GM23248 (cell line): ENCODE results near the gene SH3PXD2A.

ENCODE experiments used
- EZH2 ChIP-seq: fragments of 200-600 bp; sonication (generic); IDR thresholded peaks from 2 replicates; pipeline ENCODE4 v1.6.1; 2018; ENCODE audit warnings: antibody characterized with exemption, mild to moderate bottlenecking; ENCODE audit not compliant: insufficient read depth, poor library complexity, severe bottlenecking
- EZH2phosphoT487 ChIP-seq: fragments of 200-600 bp; sonication (generic); IDR thresholded peaks from 2 replicates; pipeline ENCODE4 v1.6.1; 2018; ENCODE audit warnings: antibody characterized with exemption, moderate library complexity, mild to moderate bottlenecking, low read depth; ENCODE audit not compliant: insufficient read depth

GRCh38 chr10:103826885-103827284 lies 28.5 kb downstream of the SH3PXD2A start:
- no peak for TF ChIP-seq EZH2phosphoT487
- no peak for TF ChIP-seq EZH2
